Bronchial epithelial cell (primary cell): ENCODE results near the gene ARF4. TPM values are rescaled to one million over a fixed set of nuclear protein-coding genes. Genes with fewer than 3 reads are reported as not detected.

Source experiments
- DNase-seq: peaks from one replicate; pipeline ENCODE4 v3.0.0-alpha.2; 2010; ENCODE audit warnings: low read depth
- FAIRE-seq: peaks from 2 replicates; lab custom pipeline; 2011; peaks lifted over from hg19 to GRCh38; lab: Jason Lieb, UNC
- H3K27me3 ChIP-seq: 2 replicates; pipeline ENCODE4 v1.5.1; 2011; ENCODE audit warnings: low read length; ENCODE audit not compliant: control insufficient read depth, insufficient read depth
- H3K36me3 ChIP-seq: 2 replicates; pipeline ENCODE4 v1.5.1; 2011; ENCODE audit warnings: low read length; ENCODE audit not compliant: control insufficient read depth, insufficient read depth
- H3K4me3 ChIP-seq: 2 replicates; pipeline ENCODE4 v1.5.1; 2011; ENCODE audit warnings: mild to moderate bottlenecking, low read depth, low read length, control low read depth
- total RNA-seq: library from RNA; depleted of rRNA; stranded (reverse); fragments of >200 nt; gene quantifications from 2 replicates; pipeline ENCODE4 v1.2.1, GENCODE V29; 2014
- TF ChIP-seq, protein P1 (sequence below): IDR thresholded peaks from 2 replicates; pipeline ENCODE4 v1.5.1; 2011; ENCODE audit warnings: mild to moderate bottlenecking, moderate library complexity, low read length, control low read depth, inconsistent platforms; ENCODE audit not compliant: insufficient read depth, severe bottlenecking

ARF4 gene
- total RNA-seq, 1 donor from 2014 or later, result 91.4 TPM

DNA sequence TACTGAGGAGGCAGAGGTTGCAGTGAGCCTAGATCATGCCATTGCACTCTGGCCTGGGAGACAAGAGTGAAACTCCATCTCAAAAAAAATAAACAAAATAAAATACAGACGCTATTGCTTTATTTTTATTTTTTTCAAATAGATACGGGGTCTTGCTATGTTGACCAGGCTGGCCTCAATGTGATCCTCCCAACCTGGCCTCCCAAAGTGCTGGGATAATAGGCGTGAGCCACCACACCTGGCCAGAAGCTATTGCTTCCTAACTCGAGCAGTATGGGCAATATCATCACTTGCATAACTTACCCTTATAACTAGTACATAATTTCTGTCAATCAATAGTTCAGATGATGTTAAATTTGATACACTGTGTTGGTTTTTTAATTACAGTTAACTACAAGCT is 3.0 kb downstream of the ARF4 start:
- no peaks in the 10 kb centered on the region for H3K27me3 ChIP-seq
- FAIRE-seq (no peak), DNase-seq (no peak)
- peaks cover 4% of the 10 kb centered on the region for H3K36me3 ChIP-seq
- H3K4me3 ChIP-seq, result no peak overlapping the region
- TF ChIP-seq, protein P1, sequence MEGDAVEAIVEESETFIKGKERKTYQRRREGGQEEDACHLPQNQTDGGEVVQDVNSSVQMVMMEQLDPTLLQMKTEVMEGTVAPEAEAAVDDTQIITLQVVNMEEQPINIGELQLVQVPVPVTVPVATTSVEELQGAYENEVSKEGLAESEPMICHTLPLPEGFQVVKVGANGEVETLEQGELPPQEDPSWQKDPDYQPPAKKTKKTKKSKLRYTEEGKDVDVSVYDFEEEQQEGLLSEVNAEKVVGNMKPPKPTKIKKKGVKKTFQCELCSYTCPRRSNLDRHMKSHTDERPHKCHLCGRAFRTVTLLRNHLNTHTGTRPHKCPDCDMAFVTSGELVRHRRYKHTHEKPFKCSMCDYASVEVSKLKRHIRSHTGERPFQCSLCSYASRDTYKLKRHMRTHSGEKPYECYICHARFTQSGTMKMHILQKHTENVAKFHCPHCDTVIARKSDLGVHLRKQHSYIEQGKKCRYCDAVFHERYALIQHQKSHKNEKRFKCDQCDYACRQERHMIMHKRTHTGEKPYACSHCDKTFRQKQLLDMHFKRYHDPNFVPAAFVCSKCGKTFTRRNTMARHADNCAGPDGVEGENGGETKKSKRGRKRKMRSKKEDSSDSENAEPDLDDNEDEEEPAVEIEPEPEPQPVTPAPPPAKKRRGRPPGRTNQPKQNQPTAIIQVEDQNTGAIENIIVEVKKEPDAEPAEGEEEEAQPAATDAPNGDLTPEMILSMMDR, result no peak

DNA sequence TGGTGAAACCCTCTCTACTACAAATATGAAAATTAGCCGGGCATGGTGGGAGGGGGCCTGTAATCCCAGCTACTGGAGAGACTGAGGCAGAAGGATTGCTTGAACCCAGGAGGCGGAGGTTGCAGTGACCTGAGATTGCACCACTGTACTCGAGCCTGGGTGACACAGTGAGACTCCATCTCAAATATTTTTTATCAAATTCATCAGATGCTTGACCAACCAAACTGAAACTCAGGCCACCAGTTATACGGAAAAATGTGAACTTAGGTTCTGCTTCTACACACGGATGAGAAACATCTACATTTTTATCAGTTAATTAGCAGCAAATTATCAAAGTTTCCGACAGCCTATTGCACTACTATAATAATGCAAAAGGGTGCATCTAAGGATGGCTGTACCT is 4.8 kb downstream of the ARF4 start:
- FAIRE-seq, result no peak
- Histone ChIP-seq H3K4me3 (no peak overlapping the region), H3K36me3 (peaks cover 4% of the 10 kb centered on the region), H3K27me3 (no peaks in the 10 kb centered on the region)
- DNase-seq, result no peak
- TF ChIP-seq, protein P1, result no peak

DNA sequence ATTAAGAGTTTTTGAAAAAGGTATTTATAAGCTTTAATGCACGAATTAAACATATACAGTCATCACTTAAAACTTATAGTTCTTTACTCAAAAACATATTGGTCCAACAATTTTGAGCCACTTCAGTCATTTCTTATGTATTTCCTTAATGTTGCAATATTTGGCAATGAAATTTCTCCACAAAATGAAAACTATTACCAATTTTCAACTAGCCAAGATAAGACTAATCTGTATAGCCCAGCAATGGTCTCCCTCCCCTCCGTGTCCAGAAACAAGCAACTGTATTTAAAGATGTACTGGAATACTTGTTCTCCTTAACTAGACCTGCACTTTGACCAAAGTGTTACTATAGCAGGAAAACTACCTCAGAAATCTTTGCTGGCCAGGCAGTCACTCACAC is 9.2 kb downstream of the ARF4 start:
- FAIRE-seq, result no peak
- TF ChIP-seq, protein P1, result no peak
- H3K36me3 ChIP-seq, result peaks cover 4% of the 10 kb centered on the region

DNA sequence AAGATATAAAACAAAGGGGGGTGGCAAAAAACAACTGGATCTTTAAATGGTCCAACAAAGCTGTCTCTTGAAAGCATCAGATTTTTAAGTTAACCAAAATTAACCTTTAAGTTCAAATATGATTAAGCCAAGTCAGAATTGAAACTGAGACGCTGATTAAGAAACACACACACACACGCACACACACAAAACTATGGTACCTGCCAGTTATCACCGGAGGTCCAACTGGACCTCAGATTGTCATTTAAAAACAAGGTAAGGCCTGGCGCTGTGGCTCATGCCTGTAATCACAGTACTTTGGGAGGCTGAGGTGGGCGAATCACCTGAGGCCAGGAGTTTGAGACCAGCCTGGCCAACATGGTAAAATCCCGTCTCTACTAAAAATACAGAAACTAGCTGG is 10.4 kb downstream of the ARF4 start:
- DNase-seq, result no peak
- Histone ChIP-seq H3K36me3 (peaks cover 2% of the 10 kb centered on the region), H3K4me3 (no peak overlapping the region)

More for the DNA sequence above, 9.2 kb downstream of the ARF4 start:
- Histone ChIP-seq H3K27me3 (no peaks in the 10 kb centered on the region), H3K4me3 (no peak overlapping the region)
- no peak for DNase-seq

DNA sequence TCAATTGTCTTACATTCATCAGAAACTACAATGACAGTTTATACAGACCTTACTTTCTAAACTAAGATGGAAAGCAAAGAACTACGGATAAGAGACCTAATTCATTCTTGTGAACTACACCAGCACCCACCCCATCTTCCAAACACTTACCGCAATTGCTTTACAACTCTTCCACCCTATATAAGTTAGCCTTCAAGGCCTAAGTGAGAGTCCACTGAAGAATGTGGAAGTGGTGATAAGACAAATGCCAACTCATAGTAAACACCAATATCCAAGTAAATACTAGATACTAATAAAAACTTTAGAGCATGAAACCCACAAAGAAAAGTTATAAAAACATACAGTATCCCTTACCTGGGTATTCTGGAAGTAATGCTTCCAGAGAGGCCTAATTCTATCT is 13.6 kb downstream of the ARF4 start:
- FAIRE-seq (no peak), DNase-seq (no peak)
- H3K27me3 ChIP-seq, result no peaks in the 10 kb centered on the region
- H3K4me3 ChIP-seq, result no peak overlapping the region
- H3K36me3 ChIP-seq, result peaks cover 2% of the 10 kb centered on the region
- TF ChIP-seq, protein P1, result no peak

More for the DNA sequence above, 10.4 kb downstream of the ARF4 start:
- TF ChIP-seq, protein P1, result no peak
- no peaks in the 10 kb centered on the region for H3K27me3 ChIP-seq
- FAIRE-seq, result no peak

DNA sequence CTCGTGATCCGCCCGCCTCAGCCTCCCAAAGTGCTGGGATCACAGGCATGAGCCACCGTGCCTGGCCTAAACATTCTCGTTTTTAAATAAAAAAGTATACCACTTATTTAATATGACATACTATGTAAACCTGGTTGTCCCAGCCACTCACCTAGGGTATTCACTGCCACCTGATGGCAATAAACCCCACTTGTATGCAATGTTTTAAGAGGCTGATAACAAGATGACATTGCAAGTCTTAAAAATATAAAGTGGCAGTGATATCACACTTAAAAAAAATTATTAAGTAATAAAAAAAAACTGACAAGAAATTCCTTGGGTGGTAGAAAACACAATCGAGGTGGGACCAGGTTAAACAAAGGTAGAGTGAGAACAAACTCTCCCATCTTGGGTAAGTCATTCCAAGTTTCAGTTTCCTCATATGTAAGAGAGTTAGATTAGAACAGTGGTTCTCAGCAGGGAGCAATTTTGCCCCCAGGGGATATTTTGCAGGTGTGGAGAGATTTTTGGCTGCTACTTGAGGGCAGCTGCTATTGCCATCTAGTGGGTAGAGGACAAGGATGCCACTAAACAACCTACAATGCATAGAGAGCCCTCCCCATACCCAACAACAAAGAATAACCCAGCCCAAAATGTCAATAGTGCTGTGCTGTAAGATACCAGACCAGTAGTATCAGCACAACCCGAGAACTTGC is 14.5 kb downstream of the ARF4 start:
- no peak overlapping the region for H3K4me3 ChIP-seq
- H3K27me3 ChIP-seq, result no peaks in the 10 kb centered on the region
- DNase-seq (peak; percentile 70), FAIRE-seq (no peak)
- TF ChIP-seq, protein P1, result peak; percentile 60
- H3K36me3 ChIP-seq, result peaks cover 5% of the 10 kb centered on the region
